HG03520 (cell line): ENCODE results near the gene SPA17.

Source experiments
- ATAC-seq: cut with Tn5 transposase; IDR thresholded peaks from one replicate; pipeline ENCODE4 v1.9.1; 2021; ENCODE audit warnings: mild to moderate bottlenecking, moderate library complexity; ENCODE audit not compliant: unreplicated experiment

The SPA17 gene

DNA sequence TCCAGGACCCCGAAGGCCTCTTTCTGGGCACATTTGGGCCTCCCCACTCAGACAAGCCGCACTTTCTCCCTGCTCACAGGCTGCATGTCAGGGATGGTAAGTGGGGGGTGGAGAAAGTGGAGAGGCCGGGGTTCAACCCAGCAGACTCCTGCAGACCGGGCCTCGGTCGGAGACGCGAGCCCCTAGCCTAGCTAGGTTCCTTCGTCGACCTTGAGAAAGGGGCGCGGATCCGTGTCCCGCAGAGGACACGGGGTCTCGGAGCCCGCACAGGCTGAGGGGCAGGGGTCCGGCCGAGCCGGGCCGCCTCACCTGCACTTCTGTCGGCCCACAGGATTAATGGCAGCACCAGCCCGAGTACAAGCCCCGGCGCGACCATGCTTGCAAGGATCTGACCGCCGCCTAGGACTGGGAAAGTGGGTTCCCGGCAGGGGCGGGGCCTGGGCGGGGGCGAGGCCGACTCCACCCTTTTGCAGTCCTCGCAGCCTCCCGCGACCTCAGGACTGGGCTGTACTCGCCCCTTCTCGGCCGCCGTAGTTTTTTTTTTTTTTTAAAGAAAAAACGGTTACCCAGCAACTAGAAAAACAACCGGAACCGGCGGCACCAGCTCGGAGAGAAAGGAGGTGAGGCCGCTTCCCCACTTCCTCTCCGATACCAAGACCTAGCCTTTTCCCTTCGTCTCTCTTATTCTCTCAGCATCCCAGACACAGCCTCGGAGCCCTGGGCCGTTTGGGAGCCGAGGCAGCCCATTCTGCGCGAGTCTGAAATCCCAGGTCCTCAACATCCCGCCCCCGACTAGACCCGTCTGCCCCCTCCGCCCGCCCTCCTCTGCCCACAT is at the start of gene SPA17, which contains the start of gene SIAE:
SPA17 (plus strand) TSS at position 572 of the 835 bp plus-strand sequence. CDS start 1,361 bp downstream, outside the sequence.
SIAE (minus strand) TSS at position 407 of the 835 bp plus-strand sequence; CDS start at position 376, 31 bp downstream.
- ATAC-seq = peak; percentile 77

- ATAC-seq = no peak
These were observed 48.1 kb upstream of the SPA17 start for GRCh38 chr11:124625504-124626168.

GRCh38 chr11:124627546-124627945 is 46.2 kb upstream of the SPA17 start:
- ATAC-seq = no peak

DNA sequence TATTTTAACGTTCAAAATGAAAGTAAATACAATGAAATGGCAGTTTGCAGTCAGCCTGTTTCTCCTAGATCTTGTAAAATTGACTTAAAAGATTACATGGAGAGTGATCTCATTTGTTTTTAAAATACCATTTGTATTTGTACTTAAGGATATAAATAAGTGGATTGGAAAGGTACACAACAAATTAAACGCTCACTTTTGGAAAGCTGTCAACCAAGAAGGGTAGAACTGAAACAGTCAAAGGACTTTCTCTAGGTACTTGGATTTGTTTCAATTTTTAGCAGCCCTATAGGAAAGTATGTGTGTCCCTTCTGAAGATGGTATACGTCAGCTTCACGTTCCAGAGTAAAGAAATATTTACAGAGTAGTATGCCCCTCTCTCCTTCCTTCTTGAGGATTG is 43.7 kb upstream of the SPA17 start:
- ATAC-seq = no peak

- ATAC-seq = no peak
These were observed 40.3 kb upstream of the SPA17 start for GRCh38 chr11:124633355-124633754.

DNA sequence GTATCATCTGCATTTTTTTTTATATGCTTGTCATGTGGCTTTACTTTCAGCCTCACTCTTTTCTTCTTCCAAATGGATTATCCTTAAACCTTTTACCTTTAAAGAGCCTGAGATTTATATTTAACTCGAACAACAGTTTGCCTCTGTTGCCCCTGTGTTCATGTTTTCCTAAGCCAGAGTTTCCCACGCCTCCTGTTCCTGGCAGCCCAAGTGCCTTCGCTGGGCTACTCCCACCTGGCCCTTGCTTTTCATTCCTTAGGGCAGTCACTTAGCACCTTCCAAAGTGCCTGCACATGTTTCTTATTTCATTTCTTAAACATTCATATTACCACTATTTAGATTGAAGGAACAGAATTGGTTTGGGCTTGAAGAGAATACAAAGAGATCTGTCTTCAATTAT is 37.8 kb upstream of the SPA17 start:
- ATAC-seq = no peak

DNA sequence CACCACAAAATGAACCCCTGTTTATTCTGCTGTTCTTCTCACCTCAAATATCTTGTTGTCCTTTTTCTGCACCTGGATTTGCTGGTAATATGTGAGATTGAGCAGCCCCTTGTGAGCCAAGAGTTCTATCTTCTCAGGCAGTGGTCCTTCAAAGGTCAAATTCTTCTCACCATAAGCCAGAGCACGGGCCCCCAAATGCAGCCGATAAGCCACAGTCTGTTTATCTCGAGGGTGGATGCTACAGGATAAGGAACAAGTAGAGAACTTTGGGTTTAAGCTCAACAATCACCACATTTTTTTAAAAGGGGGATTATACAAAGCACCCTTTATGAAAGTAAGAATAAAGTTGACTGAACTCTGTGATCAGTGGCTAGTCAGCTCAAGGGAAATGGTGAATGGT is 35.2 kb upstream of the SPA17 start:
- ATAC-seq = no peak

DNA sequence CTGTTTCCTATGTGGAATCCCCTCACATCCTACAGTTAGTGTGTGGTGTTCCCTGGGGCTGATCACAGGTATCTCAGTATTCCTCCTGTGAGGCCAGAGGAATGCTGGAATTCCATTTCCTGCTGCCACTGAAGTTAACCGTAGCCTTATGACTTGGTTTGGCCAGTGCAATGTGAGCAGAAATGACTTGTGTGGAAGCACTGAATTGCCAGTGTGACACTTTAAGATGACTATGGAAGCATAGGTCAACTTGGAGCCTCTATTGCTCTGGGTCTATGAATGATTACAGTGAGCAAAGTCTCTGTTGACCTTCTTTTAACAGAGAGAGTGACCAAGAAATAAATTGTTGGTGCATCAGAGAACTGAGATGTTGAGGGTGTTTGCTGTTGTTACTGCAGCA is 34.5 kb upstream of the SPA17 start:
- no peak for ATAC-seq

DNA sequence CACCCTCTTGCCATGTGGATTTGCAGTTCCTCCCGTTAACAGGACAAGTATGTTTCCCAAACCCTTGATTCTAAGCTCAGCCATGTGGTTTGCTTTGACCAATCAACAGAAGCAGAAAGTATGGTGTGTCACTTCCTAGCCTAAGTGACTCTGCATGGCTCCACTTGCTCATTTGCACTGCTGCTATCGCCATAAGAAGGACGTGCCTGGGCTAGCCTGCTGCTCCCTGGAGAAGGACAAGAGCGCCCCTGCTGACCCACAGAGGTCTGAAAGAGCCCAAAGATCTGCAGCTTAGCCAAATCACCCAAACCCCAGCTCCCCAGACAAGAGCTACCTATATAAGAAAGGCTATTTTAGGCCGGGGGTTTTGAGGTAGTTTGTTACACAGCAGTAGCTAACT is 33.0 kb upstream of the SPA17 start:
- no peak for ATAC-seq

DNA sequence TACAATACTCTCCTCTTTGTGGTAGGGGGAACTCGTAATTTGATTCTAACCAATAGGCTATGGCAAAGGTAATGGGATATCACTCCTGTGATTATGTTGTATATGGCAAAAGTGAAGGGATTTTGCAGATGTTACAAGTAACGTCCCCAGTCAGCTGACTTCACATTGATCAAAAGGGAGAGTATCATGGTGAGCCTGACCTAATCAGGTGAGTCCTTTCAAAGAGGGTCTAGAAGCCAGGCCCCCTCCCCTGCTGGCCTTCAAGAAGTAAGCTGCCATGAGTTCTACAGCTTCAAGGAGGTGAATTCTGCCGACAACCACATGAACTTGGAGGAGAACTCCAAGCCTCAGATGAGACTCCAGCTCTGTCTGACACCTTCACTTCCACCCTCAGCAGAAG is 31.1 kb upstream of the SPA17 start:
- ATAC-seq = no peak

- ATAC-seq = no peak
These were observed 30.6 kb upstream of the SPA17 start for GRCh38 chr11:124643042-124643604.

GRCh38 chr11:124643605-124644425 is 29.9 kb upstream of the SPA17 start:
- peak; percentile 9 for ATAC-seq

GRCh38 chr11:124644426-124645280 is 29.1 kb upstream of the SPA17 start:
- ATAC-seq = peak; percentile 69

GRCh38 chr11:124646148-124646547 is 27.6 kb upstream of the SPA17 start:
- no peak for ATAC-seq

DNA sequence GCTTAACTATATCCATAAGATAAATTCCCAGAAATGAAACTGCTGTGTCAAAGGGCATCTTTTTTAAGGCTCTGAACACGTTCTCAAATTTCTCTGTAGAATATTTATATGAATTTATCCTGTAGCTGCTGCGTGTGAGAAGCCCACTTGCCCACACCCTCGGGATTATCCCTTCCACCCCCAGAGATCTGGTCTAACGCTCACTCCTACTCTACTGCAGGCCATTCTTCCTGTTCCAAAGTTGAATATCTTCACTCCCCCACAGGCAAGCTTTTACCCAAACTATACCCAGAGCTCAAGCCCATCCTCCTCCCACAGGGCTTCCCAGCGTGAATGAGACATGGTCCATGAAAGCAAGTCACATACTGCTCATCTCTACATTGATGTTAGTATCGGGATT is 25.1 kb upstream of the SPA17 start:
- ATAC-seq = no peak

GRCh38 chr11:124656774-124657630 is 16.7 kb upstream of the SPA17 start:
- ATAC-seq = no peak

DNA sequence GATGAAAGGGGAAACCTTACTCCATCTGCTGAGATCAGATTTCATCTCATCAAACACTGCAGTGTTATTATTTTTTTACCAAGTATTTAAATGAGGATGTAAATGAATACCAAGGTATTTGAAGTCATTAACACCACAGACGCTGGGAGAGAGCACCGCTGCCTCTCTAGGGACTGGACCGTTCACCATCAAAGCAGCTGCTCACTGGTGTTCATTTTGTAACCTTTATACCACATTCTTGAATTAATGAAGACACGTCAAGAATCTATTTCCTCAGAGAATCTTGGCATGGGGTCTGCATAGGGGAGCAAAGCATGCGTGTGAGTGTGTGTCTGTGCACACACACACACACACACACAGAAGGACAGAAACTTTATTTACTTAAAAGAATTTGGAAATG is 15.8 kb upstream of the SPA17 start:
- no peak for ATAC-seq

DNA sequence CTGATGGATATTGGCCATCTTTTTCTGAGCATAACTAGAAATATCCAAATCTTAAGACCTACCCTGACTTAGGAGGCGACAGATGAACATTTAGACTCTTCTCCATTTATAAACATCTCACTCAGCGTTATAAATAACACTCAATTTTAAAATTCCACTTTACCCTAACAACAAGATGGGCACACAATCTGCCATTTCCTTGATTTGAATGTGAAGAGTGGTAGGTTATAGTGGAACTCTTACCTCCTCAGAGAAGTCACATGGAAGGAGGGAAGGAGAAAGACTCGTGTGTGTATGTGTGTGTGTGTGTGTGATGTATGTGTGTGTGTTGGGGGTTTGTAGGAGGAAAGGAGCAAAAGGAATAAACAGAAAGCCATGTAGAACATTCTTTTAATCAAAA is 15.2 kb upstream of the SPA17 start:
- no peak for ATAC-seq

DNA sequence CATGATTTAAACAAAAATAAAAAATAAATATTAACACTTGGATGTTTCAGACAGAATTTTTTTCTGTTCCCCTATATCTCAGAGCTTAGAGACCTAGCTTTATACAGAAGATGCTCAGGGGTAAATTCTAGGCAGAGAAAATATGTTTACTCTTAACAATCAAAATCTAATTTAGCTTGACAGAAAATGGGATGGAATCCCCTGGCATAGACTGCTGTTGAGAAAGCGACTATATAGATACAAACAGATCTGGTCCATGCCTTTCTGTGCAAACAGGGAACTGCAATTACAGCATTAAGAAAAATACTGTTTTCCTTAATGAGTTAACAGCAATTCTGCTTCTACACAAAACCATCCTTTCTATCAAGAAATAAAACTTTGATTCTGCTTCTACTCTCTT is 14.7 kb upstream of the SPA17 start:
- ATAC-seq = no peak
